ENCODE measurements around the gene AEBP1.

Gene AEBP1

DNA sequence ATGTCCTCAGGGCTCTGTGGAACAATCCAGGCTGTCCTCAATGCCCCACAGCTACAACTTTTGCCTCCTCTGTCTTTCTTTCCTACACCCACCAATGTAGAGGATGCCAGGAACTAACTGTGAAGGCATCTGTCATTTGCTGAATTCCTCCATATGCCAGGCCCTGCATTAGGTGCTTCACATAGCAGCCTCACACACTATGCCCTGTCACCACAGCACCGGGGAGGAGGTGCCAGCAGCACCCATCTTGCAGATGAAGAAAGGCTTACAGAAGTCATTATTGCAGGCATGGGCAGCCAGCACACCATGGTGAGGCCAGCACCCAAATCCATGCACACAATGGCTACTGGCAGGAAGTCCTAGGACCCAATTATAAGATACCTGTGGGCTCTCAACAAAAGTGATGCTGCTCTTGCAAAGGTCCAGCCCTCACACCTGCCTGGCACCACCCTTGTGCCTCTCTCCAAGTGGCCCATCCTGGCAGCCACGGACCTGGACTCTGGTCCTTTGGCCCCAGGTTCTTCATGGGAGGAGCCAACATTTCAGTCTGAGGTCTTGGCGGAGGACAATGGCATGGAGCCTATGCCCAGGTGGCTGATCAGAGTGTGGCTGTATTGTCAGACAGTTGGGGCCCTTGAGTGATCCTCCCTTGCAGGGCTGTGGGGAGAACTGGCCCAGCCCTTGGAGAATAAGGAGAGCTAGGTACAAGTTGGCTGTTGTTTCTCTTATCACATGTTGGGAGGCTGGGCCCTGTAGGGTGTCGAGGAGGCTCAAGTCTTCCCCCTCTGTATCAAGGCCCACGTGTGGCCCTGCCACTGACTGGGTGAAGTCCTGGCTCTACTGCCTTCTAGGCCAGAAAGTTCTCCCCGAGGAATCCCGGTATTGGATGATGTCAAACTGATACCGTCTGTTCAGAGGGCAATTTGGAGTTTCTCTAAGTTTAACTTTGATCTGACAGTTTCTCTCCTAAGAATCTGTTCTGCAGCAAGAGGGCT is 51.3 kb downstream of the AEBP1 start:
- H3K4me3 ChIP-seq (ENCODE audit: control insufficient read depth, low read depth, low read length): no peak overlapping the region
- DNase-seq (ENCODE audit: low read depth): no peak
- TF ChIP-seq, protein P1, sequence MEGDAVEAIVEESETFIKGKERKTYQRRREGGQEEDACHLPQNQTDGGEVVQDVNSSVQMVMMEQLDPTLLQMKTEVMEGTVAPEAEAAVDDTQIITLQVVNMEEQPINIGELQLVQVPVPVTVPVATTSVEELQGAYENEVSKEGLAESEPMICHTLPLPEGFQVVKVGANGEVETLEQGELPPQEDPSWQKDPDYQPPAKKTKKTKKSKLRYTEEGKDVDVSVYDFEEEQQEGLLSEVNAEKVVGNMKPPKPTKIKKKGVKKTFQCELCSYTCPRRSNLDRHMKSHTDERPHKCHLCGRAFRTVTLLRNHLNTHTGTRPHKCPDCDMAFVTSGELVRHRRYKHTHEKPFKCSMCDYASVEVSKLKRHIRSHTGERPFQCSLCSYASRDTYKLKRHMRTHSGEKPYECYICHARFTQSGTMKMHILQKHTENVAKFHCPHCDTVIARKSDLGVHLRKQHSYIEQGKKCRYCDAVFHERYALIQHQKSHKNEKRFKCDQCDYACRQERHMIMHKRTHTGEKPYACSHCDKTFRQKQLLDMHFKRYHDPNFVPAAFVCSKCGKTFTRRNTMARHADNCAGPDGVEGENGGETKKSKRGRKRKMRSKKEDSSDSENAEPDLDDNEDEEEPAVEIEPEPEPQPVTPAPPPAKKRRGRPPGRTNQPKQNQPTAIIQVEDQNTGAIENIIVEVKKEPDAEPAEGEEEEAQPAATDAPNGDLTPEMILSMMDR (conservative IDR thresholded peaks at IDR 0.05; ENCODE audit: control insufficient read depth, insufficient read depth, low read depth, low read length): no peak

DNA sequence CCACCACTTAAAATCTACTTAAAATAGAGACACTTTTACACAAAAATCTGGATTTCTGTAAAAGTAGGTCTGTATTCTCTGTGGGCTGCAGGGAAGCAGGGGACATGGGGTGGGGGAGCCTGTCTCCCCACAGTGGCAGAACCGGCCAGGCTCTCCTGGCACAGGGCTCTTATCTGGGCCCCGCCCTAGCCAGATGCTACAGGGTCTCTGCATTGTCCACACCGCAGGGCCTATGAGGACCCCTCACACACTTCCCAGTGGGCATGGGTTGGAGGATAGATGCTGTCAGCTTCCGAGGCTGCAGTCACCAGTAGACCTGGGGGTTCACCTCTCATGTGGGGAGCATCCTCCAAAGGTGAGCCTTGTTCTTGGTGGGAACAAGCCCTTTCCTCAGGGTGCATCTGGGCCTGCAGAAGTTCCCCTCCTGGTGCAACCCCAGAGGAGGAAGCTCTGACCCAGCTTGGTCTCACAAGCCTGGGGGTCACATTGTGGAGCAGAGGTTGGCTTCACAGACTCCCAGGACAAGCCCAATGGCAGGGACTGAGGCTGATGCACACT is 52.4 kb downstream of the AEBP1 start:
- TF ChIP-seq, protein P1 (conservative IDR thresholded peaks at IDR 0.05; ENCODE audit: control insufficient read depth, insufficient read depth, low read depth, low read length): no peak
- no peak for DNase-seq (ENCODE audit: low read depth)
- no peak overlapping the region for H3K4me3 ChIP-seq (ENCODE audit: control insufficient read depth, low read depth, low read length)

DNA sequence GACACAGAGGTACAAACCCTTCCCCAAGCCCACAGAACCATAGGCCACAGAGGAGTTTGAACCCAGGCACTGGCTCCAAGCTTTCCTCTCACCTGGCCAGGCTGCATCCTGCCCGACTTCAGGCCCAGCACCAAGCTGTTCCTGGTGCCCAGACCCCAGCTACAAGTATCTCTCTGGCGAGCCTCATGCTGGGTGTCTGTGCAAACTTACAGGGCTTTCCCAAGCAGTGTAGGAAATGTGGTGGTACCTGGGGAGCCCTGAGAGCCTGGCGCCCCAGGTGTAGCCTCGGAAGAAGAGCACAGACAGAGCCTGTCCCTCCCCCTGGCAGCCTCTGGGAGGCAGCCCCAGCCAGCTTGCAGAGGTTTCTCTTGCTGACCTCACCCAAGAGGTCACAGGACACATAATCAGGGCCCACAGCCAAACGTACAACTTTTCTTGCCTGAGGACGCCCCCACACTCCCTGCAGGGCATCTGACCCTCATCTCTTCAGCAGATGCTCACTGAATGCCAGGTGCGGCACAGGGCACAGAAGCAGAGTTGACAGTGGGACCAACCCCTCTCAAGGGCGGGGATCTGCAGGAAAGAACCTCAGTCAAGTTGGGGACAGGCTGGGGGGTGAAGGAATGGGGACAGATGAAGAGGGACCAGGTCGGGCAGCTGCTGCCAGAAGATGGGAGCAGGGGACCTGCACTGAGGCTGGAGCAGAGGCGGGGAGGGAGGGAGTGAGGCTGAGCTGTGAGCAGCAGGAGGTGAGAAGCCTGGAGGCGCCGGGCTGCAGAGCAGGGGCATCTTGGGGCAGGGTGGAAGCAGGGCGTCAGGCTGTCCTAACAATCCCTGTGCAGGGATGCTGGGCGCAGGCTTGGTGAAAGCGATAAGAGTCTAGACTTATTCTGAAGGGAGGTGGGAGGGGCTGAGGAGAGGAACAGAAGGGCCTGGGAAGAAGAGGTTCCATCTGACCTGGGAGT is 53.3 kb downstream of the AEBP1 start:
- no peak overlapping the region for H3K4me3 ChIP-seq (ENCODE audit: control insufficient read depth, low read depth, low read length)
- TF ChIP-seq, protein P1 (conservative IDR thresholded peaks at IDR 0.05; ENCODE audit: control insufficient read depth, insufficient read depth, low read depth, low read length): no peak
- no peak for DNase-seq (ENCODE audit: low read depth)

DNA sequence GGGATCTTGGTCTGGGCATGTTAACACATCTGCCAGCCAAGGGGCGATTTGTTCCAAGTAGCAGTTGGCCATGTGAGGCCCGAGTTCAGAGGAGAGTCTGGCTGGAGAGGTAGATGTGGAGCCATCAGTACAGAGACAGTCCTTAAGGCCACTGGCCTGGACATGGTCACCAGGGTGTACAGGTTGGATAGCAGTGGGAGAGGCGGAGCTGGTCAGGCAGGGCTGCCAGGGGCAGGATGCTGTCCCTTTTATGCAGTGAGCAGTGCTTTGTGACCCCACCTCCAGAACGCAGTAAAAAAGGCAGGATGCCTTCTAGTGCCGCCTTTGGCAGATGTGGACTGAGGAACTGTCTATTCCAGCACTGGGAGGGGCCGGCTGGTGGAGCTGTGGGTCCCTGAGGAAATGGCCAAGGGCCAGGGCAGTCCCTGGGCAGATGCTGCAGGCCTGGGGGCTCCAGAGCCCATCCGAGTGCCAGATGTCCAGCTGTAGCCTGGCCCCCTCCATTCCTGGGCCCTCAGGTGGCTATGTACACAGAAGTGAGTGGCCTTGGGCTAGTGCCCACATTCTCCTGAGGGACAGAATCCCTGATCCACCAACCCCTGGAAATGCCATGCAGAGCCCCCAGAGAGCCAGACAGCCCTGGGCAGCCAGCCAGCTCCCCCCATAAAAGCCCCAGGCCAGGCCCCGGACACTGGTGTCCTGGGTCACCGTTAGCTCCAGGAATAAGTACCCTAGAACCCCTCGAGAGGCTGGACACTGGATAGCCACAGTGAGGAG is 54.1 kb downstream of the AEBP1 start:
- H3K4me3 ChIP-seq (ENCODE audit: control insufficient read depth, low read depth, low read length): no peak overlapping the region
- TF ChIP-seq, protein P1 (conservative IDR thresholded peaks at IDR 0.05; ENCODE audit: control insufficient read depth, insufficient read depth, low read depth, low read length): no peak
- no peak for DNase-seq (ENCODE audit: low read depth)

DNA sequence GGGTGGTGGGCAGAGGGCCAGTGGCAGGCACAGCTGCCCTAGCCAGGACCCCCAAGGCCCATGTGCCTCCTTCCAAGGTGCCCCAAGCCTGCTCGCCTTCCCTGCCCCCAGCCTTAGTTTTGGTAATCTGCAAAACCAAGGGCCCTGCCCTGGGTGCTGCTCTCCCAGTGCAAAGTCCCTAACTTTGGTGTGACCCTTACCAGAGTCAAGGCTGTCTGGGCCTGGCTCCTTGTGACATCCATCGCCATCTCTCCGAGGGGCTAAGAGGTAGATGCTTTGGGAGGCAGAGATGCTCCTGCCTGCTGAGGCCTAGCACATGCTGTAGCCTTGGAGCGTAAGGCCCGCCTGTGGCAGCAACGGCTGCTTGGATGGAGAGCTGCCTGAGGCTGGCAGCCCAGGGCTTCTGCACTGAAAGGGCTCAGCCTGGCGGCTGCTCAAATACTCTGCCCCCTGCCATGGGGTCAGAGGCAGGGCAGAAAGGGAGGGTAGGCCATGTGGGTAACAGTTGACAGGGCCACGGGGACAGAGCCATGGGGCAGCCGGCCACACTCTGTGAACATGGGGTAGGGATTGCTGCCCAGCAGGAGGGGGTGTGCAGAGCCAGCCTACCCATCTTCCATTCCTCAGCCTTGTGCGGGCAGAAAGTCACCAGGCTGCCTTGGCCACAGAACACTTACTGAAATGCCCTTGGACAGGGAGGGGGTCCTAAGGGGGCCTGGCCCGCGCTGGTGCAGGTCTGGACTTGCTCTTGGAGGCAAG is 54.9 kb downstream of the AEBP1 start:
- H3K4me3 ChIP-seq (ENCODE audit: control insufficient read depth, low read depth, low read length): no peak overlapping the region
- DNase-seq (ENCODE audit: low read depth): no peak
- TF ChIP-seq, protein P1 (conservative IDR thresholded peaks at IDR 0.05; ENCODE audit: control insufficient read depth, insufficient read depth, low read depth, low read length): no peak
